Heart left ventricle (tissue), 16 donors: ENCODE measurements around the gene TACR2. TPM values are rescaled to one million over a fixed set of nuclear protein-coding genes. Genes with fewer than 3 reads are reported as not detected.

ENCODE experiments used
- ATAC-seq, 4 donors: fragments of 200-7000 bp; cut with Tn5 transposase; one replicate each; pipeline ENCODE4 v1.9.1; 2020 to 2022; ENCODE audit warnings: moderate library complexity in 4 of 4, mild to moderate bottlenecking in 3 of 4, moderate number of reproducible peaks in 1 of 4
- DNase-seq, 5 donors: peaks; one replicate each; pipeline ENCODE4 v3.0.0-alpha.2; 2020
- H3K27ac ChIP-seq, 12 donors: fragments of 200-600 bp; sonication (generic) in 4 of 12; one replicate each; pipeline versions ENCODE4 v1.5.0 to v1.8.0; 2016 to 2022; ENCODE audit warnings: mild to moderate bottlenecking in 2 of 12
- H3K27me3 ChIP-seq, 9 donors: fragments of 200-600 bp; sonication (generic) in 2 of 9; one replicate each; pipeline versions ENCODE4 v1.5.1 to v1.8.0; 2016 to 2022; ENCODE audit warnings: mild to moderate bottlenecking in 3 of 9
- H3K36me3 ChIP-seq, 9 donors: fragments of 200-600 bp; sonication (generic) in 2 of 9; one replicate each; pipeline versions ENCODE4 v1.5.0 to v1.8.0; 2018 to 2022; ENCODE audit warnings: mild to moderate bottlenecking in 2 of 9
- H3K4me1 ChIP-seq, 12 donors: fragments of 200-600 bp; sonication (generic) in 4 of 12; one replicate each; pipeline versions ENCODE4 v1.5.0 to v1.8.0; 2016 to 2022; ENCODE audit warnings: mild to moderate bottlenecking in 3 of 12
- H3K4me3 ChIP-seq, 12 donors: fragments of 200-600 bp; sonication (generic) in 4 of 12; one replicate each; pipeline versions ENCODE4 v1.5.0 to v1.8.0; 2017 to 2022; ENCODE audit warnings: mild to moderate bottlenecking in 9 of 12, moderate library complexity in 4 of 12
- H3K9me3 ChIP-seq, 12 donors: fragments of 200-600 bp; sonication (generic) in 4 of 12; one replicate each; pipeline versions ENCODE4 v1.5.0 to v1.8.0; 2016 to 2022; ENCODE audit warnings: mild to moderate bottlenecking in 1 of 12
- POLR2A ChIP-seq, 2 donors: fragments of 450-650 bp; IDR thresholded peaks; one replicate each; pipeline ENCODE4 v1.6.1; 2017; ENCODE audit warnings: antibody characterized with exemption in 2 of 2, mild to moderate bottlenecking in 2 of 2, moderate library complexity in 2 of 2
- WGBS, 4 donors: extraction: QIAGEN DNeasy Blood & Tissue Kit in 2 of 4; methylation state at CpG; one replicate each; pipeline versions ENCODE4 v1.1.5 to v1.1.7; 2013 to 2018; 5-methylcytosine and 5-hydroxymethylcytosine counted together
- intact Hi-C, 10 donors: fragments of 100-400 bp; cut with DNase I; formaldehyde crosslinking; loops; one replicate each; pipeline versions ENCODE4 v1.11.1 to v1.14.2; 2022
- polyA plus RNA-seq, 2 donors: library from polyadenylated mRNA; stranded (reverse); fragments of 200-250 nt; gene quantifications; one replicate each; pipeline ENCODE4 v1.2.3, GENCODE V29; 2013
- total RNA-seq, 9 donors: library from RNA; depleted of rRNA in 2 of 9; stranded (reverse); fragments of >200 nt in 2 of 9; fragmentation: NEBNext Ultra II Directional in 3 of 9; extraction: Animal tissue kit (Norgen Biotek cat#: 25700) in 3 of 9; gene quantifications; one replicate each; pipeline versions ENCODE4 v1.1.0 to v1.2.4, GENCODE V29; 2016 to 2023
- TF ChIP-seq, protein P1 (sequence below), 12 donors: fragments of 200-600 bp; sonication (generic) in 4 of 12; IDR thresholded peaks; one replicate each; pipeline versions ENCODE4 v1.5.0 to v1.8.0; 2018 to 2022; ENCODE audit warnings: antibody characterized with exemption in 12 of 12, mild to moderate bottlenecking in 5 of 12
- donor health status: ischemic (EF 13 %, LVEDD 7.1; RV severe dilation, severe dysfunction).
- donor health status: healthy with polysubstance abuse.
- donor health status: DM: no; HTN: yes; CAD: no.
- donor health status: DM: no; HTN: no; CAD: no.
- donor health status: ischemic (EF 25% LVEDD 6.9; RV normal size, moderate dysfunction).
- donor health status: ischemic (EF 25% LVEDD 5.7; RV mildly dilated, moderate dysfunction).
- donor health status: healthy.
- donor health status: DM: yes; HTN: yes; CAD: no.
- donor health status: ischemic (EF 35%, LVEDD 5.7; RV mildly dilated, moderate dysfunction).
- donor health status: nonischemic (EF 11% LVEDD 7.7; RV severe dilation, severe dysfunction).
- donor health status: DM: yes; HTN: yes; CAD: no.
- donor health status: PGD.
- donor health status: ischemic (EF 29% LVEDD 5.4; RV normal size, mild dysfunction).
- donor health status: nonischemic (EF 23%, LVEDD 6.1; RV moderate dilation, normal function).

TACR2 gene
- total and polyA plus RNA-seq, 11 donors, result 0.11 to 0.39 (median 0.23) TPM; not detected in 5

DNA sequence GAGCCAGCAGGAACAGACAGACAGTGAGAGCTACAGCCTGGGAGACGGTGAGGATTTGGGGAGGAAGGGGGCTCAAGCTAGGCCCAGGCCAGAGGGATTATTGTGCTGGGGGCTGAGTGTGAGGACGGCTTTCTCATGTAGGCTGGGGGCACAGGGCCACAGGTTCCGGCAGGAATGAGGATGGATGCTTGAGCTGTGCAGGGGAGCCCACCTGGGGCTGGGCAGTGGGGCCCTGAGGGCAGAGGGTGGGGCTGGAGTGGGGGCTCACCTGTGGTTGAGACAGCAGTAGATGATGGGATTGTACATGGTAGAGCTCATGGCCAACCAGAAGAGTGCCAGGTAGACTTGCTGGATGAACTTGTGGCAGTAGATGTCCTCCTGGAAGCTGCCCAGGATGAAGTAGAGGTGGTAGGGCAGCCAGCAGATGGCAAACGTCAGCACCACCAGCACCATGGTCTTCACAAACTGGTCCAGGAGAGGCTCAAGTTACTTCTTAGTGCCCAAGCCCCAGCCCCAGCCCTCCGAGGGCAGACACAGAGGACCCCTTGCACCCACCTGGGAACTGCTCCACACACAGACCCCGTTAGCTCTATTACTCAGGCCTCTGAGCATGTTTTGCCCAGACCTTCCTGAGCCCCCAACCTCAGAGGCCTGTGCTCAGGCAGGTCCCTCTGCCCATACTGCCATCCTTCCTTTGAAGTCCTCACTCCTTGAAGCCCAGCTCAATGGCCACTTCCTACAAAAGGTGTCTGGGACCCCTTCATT, 9.7 kb downstream of the TACR2 start:
- DNase-seq (peak in 1 of 5 donors; percentile 54), ATAC-seq (peak in 1 of 4 donors; percentile 1)
- WGBS, 4 donors, result 65 to 80% (median 67%) methylated on average over 4 to 6 of the region's 6 CpGs
- no peaks in the 10 kb centered on the region for H3K27me3 ChIP-seq
- H3K9me3 ChIP-seq, result no peaks in the 10 kb centered on the region
- H3K4me3 ChIP-seq, result peak overlapping the region in 9 of 12 donors; percentile 19 to 49 (median 39)
- H3K4me1 ChIP-seq, result peaks cover 0 to 64% (median 37%) of the 10 kb centered on the region in 12 donors
- intact Hi-C loops, result loop anchor here in 2 of 10 donors (2.0 to 5.0 kb wide), 2 partner anchors 170 to 232 kb away; no protein-coding TSS in a partner anchor
- peaks cover 0 to 26% (median 8%) of the 10 kb centered on the region in 9 donors for H3K36me3 ChIP-seq
- H3K27ac ChIP-seq, result peak overlapping the region in 11 of 12 donors; percentile 54 to 93 (median 70)
- TF ChIP-seq POLR2A (IDR thresholded peaks at IDR 0.05), result no peak
- TF ChIP-seq, protein P1, sequence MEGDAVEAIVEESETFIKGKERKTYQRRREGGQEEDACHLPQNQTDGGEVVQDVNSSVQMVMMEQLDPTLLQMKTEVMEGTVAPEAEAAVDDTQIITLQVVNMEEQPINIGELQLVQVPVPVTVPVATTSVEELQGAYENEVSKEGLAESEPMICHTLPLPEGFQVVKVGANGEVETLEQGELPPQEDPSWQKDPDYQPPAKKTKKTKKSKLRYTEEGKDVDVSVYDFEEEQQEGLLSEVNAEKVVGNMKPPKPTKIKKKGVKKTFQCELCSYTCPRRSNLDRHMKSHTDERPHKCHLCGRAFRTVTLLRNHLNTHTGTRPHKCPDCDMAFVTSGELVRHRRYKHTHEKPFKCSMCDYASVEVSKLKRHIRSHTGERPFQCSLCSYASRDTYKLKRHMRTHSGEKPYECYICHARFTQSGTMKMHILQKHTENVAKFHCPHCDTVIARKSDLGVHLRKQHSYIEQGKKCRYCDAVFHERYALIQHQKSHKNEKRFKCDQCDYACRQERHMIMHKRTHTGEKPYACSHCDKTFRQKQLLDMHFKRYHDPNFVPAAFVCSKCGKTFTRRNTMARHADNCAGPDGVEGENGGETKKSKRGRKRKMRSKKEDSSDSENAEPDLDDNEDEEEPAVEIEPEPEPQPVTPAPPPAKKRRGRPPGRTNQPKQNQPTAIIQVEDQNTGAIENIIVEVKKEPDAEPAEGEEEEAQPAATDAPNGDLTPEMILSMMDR (IDR thresholded peaks at IDR 0.05), result no peak

DNA sequence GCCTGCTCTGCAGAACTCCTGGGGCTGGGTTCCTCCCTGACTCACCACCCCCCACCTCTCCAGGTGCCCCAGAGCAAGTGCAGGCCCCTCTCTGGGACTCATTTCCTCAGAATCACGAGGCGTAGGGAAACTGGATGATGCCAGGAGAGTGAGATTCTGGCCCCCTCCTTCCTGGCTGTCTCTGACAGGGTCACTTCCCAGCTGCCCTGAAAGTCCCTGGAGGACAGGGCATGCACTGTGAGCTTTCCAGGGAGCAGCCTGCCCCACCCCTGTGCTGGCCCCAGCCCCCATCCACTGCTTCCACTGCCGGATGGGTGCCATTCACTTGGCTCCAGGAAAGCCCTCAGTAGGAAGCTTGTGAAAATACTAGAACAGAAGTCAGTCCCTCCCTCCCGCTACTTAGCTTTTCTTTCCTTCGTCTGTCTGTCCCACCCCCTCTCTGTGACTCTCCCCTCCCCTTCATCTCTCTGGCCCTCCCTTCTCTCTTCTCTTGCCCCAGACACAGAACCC, 10.4 kb downstream of the TACR2 start:
- Histone ChIP-seq H3K9me3 (no peaks in the 10 kb centered on the region), H3K4me3 (peak overlapping the region in 6 of 12 donors; percentile 34 to 49 (median 40)), H3K4me1 (peaks cover 0 to 64% (median 37%) of the 10 kb centered on the region in 12 donors), H3K36me3 (peaks cover 0 to 32% (median 15%) of the 10 kb centered on the region in 9 donors), H3K27ac (peak overlapping the region in 11 of 12 donors; percentile 54 to 93 (median 70)), H3K27me3 (no peaks in the 10 kb centered on the region)
- intact Hi-C loops, result loop anchor here in 2 of 10 donors (2.0 to 5.0 kb wide), 2 partner anchors 169 to 232 kb away; no protein-coding TSS in a partner anchor
- peak; percentile 13 to 47 (median 16) for ATAC-seq
- peak; percentile 64 to 81 (median 75) for DNase-seq
- peak in 1 of 2 donors; percentile 4 for TF ChIP-seq POLR2A (IDR thresholded peaks at IDR 0.05)
- TF ChIP-seq, protein P1 (IDR thresholded peaks at IDR 0.05), result no peak
- WGBS, 4 donors, result 19 to 34% (median 29%) methylated on average over 5 of the region's 5 CpGs

DNA sequence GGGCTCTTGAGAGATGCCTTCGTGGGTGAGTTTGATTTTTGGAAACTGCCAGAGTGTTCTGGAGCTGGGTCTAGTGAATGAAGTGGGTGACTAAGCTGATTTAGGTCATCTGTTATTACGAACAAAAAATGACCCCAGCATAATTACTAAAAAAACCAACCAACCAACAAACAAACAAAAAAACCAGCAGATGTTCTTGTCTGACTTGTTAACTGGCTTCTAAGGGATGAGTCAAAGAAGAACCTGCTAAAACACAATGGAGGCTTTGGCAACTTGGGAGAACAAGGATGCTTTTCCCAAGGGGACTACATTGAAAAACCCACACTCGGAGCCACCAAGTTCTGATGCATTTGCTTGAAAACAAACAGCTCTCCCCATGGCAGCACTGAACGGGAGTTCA, 11.5 kb downstream of the TACR2 start:
- no peak for TF ChIP-seq POLR2A (IDR thresholded peaks at IDR 0.05)
- TF ChIP-seq, protein P1 (IDR thresholded peaks at IDR 0.05), result no peak
- Histone ChIP-seq H3K9me3 (no peaks in the 10 kb centered on the region), H3K4me3 (no peak overlapping the region), H3K27ac (peak overlapping the region in 11 of 12 donors; percentile 7 to 93 (median 70)), H3K4me1 (peaks cover 0 to 64% (median 37%) of the 10 kb centered on the region in 12 donors), H3K27me3 (no peaks in the 10 kb centered on the region), H3K36me3 (peaks cover 0 to 44% (median 26%) of the 10 kb centered on the region in 9 donors)
- WGBS, 4 donors, result 58 to 71% (median 63%) methylated on average over 4 of the region's 4 CpGs
- ATAC-seq (no peak), DNase-seq (peak in 1 of 5 donors; percentile 25)
- intact Hi-C loops, result loop anchor here in 2 of 10 donors (5.0 kb wide), 1 partner anchor 168 kb away; no protein-coding TSS in a partner anchor

DNA sequence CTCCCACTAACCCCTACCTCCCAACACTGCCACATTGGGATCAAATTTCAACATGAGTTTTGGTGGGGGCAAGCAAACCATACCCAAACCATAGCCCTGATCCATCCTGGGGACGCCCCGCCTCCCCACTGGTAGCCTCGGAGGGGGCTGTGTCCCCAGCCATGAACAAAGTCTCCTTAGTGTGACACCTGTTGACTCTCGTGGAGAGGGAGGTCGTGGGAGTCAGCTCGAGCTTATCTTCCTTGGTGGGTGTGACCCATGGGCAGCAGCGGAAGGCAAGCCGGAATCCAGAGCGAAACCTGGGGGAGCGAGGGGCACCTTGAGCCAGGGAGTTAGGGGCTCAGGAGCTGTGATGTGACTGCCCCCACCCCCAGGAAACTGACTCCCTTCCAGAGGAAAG, 11.9 kb downstream of the TACR2 start:
- DNase-seq (peak in 2 of 5 donors; percentile 40 to 65), ATAC-seq (no peak)
- intact Hi-C loops, result loop anchor here in 2 of 10 donors (5.0 kb wide), 1 partner anchor 167 kb away; no protein-coding TSS in a partner anchor
- Histone ChIP-seq H3K27me3 (no peaks in the 10 kb centered on the region), H3K4me1 (peaks cover 0 to 61% (median 37%) of the 10 kb centered on the region in 12 donors), H3K36me3 (peaks cover 0 to 48% (median 30%) of the 10 kb centered on the region in 9 donors), H3K27ac (peak overlapping the region in 8 of 12 donors; percentile 20 to 93 (median 56)), H3K9me3 (no peaks in the 10 kb centered on the region), H3K4me3 (no peak overlapping the region)
- no peak for TF ChIP-seq POLR2A (IDR thresholded peaks at IDR 0.05)
- TF ChIP-seq, protein P1 (IDR thresholded peaks at IDR 0.05), result no peak
- WGBS, 4 donors, result 84 to 87% (median 85%) methylated on average over 7 to 10 of the region's 10 CpGs
